ENCODE measurements around the gene ARHGAP6. TPM values are rescaled to one million over a fixed set of nuclear protein-coding genes. Genes with fewer than 3 reads are reported as not detected.

ARHGAP6 gene
- total and polyA plus RNA-seq, 2 donors from 2014 or later, result 6.0 to 20.4 TPM

- DNase-seq, result peak in 2 of 5 donors; percentile 28 to 45
- Histone ChIP-seq H3K27ac (ENCODE audit: low read depth in 2 of 2, low read length in 2 of 2) (no peak overlapping the region), H3K4me3 (ENCODE audit: low read length in 3 of 3) (no peak overlapping the region), H3K9ac (ENCODE audit: low read length in 3 of 3) (no peak overlapping the region), H3K4me1 (ENCODE audit: control insufficient read depth in 2 of 3, insufficient read depth in 2 of 3, low read depth in 1 of 3, low read length in 3 of 3) (no peaks in the 10 kb centered on the region), H3K9me3 (ENCODE audit: control insufficient read depth in 2 of 3, insufficient read depth in 1 of 3, low read length in 3 of 3) (no peaks in the 10 kb centered on the region), H3K27me3 (ENCODE audit: control insufficient read depth, insufficient read depth, low read length) (no peaks in the 10 kb centered on the region), H3K36me3 (ENCODE audit: control insufficient read depth in 2 of 3, insufficient read depth in 3 of 3, low read length in 3 of 3) (no peaks in the 10 kb centered on the region)
- intact Hi-C loops (cut with DNase I), result no loop called here
- FAIRE-seq, result no peak
- TF ChIP-seq, protein P1, sequence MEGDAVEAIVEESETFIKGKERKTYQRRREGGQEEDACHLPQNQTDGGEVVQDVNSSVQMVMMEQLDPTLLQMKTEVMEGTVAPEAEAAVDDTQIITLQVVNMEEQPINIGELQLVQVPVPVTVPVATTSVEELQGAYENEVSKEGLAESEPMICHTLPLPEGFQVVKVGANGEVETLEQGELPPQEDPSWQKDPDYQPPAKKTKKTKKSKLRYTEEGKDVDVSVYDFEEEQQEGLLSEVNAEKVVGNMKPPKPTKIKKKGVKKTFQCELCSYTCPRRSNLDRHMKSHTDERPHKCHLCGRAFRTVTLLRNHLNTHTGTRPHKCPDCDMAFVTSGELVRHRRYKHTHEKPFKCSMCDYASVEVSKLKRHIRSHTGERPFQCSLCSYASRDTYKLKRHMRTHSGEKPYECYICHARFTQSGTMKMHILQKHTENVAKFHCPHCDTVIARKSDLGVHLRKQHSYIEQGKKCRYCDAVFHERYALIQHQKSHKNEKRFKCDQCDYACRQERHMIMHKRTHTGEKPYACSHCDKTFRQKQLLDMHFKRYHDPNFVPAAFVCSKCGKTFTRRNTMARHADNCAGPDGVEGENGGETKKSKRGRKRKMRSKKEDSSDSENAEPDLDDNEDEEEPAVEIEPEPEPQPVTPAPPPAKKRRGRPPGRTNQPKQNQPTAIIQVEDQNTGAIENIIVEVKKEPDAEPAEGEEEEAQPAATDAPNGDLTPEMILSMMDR (IDR thresholded peaks at IDR 0.05; ENCODE audit: borderline replicate concordance, extremely low read depth, insufficient read depth), result no peak
These were observed 125.0 kb downstream of the ARHGAP6 start for GRCh38 chrX:11540532-11541377.

DNA sequence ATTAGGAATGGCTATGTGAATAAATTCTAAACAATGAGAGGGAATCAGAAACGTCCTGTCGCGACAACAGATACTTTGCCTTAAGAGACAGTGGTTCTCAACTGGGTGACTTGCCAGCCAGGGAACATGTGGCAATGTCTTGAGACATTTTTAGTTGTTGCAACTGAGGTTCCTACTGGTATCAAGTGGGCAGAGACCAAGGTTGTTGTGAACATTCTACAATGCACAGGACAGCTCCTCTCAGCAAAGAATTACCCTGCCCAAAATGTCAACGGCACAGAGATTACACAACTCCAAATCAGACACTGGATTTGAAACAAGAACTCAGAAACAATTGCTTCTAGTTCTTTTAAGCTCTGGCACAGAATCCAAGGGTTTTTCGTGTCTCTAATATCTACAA lies 128.6 kb downstream of the ARHGAP6 start:
- intact Hi-C loops (cut with DNase I), result loop anchor here (10.0 kb wide), 2 partner anchors 188 to 392 kb away; no protein-coding TSS in a partner anchor
- no peak for FAIRE-seq
- no peaks in the 10 kb centered on the region for H3K9me3 ChIP-seq (ENCODE audit: control insufficient read depth in 2 of 3, insufficient read depth in 1 of 3, low read length in 3 of 3)

GRCh38 chrX:11535156-11535919 lies 130.4 kb downstream of the ARHGAP6 start:
- Histone ChIP-seq H3K27me3 (ENCODE audit: control insufficient read depth, insufficient read depth, low read length) (peaks cover 2% of the 10 kb centered on the region), H3K27ac (ENCODE audit: low read depth in 2 of 2, low read length in 2 of 2) (no peak overlapping the region), H3K9ac (ENCODE audit: low read length in 3 of 3) (no peak overlapping the region), H3K9me3 (ENCODE audit: control insufficient read depth in 2 of 3, insufficient read depth in 1 of 3, low read length in 3 of 3) (no peaks in the 10 kb centered on the region), H3K4me1 (ENCODE audit: control insufficient read depth in 2 of 3, insufficient read depth in 2 of 3, low read depth in 1 of 3, low read length in 3 of 3) (no peaks in the 10 kb centered on the region), H3K4me3 (ENCODE audit: low read length in 3 of 3) (no peak overlapping the region), H3K36me3 (ENCODE audit: control insufficient read depth in 2 of 3, insufficient read depth in 3 of 3, low read length in 3 of 3) (no peaks in the 10 kb centered on the region)
- intact Hi-C loops (cut with DNase I), result loop anchor here (10.0 kb wide), 2 partner anchors 189 to 391 kb away; no protein-coding TSS in a partner anchor
- FAIRE-seq (no peak), DNase-seq (no peak)
- TF ChIP-seq, protein P1 (IDR thresholded peaks at IDR 0.05; ENCODE audit: borderline replicate concordance, extremely low read depth, insufficient read depth), result no peak

More for the DNA sequence above, 128.6 kb downstream of the ARHGAP6 start:
- no peaks in the 10 kb centered on the region for H3K27me3 ChIP-seq (ENCODE audit: control insufficient read depth, insufficient read depth, low read length)
- TF ChIP-seq, protein P1 (IDR thresholded peaks at IDR 0.05; ENCODE audit: borderline replicate concordance, extremely low read depth, insufficient read depth), result no peak
- H3K27ac ChIP-seq (ENCODE audit: low read depth in 2 of 2, low read length in 2 of 2), result no peak overlapping the region
- DNase-seq, result no peak
- no peak overlapping the region for H3K9ac ChIP-seq (ENCODE audit: low read length in 3 of 3)
- no peaks in the 10 kb centered on the region for H3K36me3 ChIP-seq (ENCODE audit: control insufficient read depth in 2 of 3, insufficient read depth in 3 of 3, low read length in 3 of 3)
- no peaks in the 10 kb centered on the region for H3K4me1 ChIP-seq (ENCODE audit: control insufficient read depth in 2 of 3, insufficient read depth in 2 of 3, low read depth in 1 of 3, low read length in 3 of 3)
- no peak overlapping the region for H3K4me3 ChIP-seq (ENCODE audit: low read length in 3 of 3)

Measured in kidney (tissue), 14 donors.